GM21723 (cell line): Measurements from ENCODE around the gene ZNF219.
"Not testable (repeated sequence)": the region's sequence is repeated elsewhere in the genome, so short reads cannot be mapped to it uniquely, and the experiment has no call there.

Source experiments
- ATAC-seq: cut with Tn5 transposase; IDR thresholded peaks from one replicate; pipeline ENCODE4 v1.9.1; 2021; ENCODE audit warnings: mild to moderate bottlenecking, moderate library complexity; ENCODE audit not compliant: unreplicated experiment

Gene ZNF219

DNA sequence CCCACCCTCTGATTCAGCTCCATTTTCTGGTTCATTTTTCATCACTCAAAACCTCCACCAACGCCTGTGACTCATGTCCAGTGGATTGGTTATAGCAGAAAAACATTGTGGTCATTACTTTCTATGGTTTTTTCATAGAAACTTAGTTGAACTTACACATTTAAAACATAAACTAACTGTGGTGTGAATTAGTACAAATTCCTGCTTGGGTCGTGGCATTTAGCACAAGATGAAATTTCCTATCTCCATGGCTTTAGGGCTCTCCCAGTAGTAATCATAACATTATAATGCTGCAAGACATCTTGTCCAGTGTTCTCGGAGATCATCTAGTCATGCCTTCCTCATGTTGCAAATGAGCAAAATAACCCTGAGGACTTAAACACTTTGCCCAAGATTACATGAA lies 49.2 kb downstream of the ZNF219 start:
- no peak for ATAC-seq

DNA sequence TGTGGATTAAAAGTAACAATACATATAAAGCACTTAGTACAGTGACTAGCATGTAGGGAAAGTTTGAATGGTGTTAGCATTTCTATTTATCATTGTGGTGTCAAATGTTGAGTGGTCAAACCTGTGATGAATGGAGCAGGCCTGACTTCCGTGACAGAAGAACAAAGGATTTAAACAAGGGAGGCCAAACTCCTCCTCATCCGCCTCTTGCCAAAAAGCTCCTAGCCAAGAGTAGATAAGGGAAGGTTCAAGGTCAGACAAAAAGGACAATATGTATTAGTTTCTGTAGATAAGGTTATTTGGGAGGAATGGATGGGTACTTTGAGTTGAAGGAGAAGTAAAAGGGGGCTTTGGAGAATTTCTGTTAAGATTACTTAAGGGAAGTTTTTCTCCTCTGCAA lies 49.8 kb downstream of the ZNF219 start:
- ATAC-seq: no peak

DNA sequence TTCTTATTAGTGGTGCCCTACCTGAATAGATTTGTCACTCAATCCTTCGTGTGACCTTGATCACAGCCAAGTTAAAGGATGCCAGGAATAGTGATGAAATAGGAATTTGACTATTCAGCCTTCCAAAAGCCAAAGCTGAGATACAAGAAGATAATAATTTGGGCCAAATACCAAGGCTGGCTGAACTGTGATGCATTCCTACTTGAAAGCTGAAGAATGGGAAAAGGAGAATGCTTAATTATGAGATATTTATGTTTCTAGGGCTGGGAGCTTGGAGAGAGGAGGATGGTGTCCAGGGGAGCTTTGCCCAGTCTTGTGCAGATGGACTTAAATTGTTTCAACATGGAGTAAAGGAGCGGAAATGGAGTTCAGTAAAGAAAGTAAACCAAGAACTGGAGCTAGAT lies 51.1 kb downstream of the ZNF219 start:
- ATAC-seq: no peak

DNA sequence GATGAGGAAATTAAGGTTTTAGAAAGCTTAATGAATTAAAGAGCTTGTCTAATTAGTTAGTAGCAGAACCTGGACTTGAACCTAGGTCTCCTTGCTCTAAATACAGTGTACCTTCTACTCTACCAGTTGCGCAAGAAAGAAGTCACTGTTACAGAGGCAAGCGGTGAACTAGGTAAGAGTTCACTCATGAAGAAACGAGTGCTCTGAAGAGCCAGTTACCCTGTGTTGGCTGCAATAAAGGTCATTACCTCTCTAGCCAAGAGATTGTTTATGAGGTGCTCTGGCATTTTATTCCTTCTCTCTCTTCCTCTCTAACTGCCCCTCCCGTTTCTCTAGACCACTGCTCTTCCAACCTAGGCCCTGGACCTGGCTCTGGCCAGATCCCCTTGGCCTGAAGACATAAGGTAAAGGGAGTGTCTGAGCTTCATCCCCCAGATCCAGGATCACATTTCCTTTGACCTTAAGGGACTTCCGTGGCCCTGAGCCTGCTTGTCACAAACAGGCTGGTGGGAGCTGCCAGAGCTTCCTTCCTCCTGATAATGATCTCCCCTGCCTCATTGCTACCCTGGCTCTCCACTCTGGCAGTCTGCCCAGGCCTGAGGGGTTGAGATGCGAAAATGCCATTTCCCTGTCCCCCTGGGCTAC lies 54.4 kb downstream of the ZNF219 start:
- ATAC-seq: no peak

DNA sequence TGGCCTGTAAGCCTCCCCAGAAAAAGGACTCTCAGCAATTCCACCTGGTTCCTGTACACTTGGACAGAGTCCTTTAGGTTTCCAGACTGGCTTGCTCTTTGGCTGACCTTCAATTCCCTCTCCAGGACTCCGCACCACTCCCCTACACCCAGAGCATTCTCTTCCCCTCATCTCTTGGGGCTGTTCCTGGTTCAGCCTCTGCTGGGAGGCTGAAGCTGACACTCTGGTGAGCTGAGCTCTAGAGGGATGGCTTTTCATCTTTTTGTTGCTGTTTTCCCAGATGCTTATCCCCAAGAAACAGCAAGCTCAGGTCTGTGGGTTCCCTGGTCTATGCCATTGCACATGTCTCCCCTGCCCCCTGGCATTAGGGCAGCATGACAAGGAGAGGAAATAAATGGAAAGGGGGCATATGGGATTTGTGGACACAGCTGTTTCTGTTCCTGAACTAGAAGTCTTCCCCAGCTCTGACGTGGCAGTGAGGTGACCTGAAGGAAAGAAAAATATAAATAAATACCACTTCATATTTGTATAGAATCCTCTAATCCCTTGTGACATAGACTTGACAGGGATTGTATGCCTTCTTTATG lies 55.0 kb downstream of the ZNF219 start:
- ATAC-seq: no peak

DNA sequence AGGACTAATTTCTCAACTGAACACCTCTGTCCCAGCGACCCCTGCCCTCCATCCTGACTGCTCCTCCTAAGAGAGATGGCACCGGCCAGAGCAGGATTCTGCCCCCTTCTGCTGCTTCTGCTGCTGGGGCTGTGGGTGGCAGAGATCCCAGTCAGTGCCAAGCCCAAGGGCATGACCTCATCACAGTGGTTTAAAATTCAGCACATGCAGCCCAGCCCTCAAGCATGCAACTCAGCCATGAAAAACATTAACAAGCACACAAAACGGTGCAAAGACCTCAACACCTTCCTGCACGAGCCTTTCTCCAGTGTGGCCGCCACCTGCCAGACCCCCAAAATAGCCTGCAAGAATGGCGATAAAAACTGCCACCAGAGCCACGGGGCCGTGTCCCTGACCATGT lies 55.5 kb downstream of the ZNF219 start:
- no peak for ATAC-seq

DNA sequence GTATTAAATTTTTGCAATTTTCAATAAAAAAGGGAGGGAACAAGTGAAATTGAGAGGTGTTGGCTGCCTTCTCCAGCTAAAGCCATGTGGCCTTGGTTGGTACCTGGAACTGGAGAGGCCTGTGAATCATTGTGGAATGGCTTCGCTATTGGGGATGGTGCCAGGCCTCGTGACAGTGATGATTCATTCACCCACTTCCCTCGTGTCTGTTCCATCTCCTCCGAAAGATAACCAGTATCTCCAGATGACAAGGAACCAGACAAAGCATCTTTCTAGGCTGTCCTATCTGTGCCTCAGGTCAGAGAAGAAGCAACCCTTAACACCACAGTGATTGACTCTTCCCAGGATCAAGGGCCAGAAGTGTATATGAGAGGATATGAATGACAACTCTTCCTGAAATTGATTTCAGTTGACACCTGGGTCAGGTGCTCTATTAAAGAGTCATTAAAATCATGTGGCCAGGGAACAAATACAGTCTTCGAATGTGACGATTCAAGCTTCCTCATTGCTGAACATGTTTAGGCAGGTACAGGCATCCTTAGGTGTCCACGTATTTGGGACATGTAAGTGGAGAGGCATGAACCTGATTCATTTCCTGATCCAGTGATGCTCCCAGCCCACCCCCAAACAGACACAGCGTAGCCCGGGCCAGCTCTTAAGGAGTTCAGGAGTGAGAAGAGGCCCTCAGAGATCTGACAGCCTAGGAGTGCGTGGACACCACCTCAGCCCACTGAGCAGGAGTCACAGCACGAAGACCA lies 56.6 kb downstream of the ZNF219 start, which contains the start of gene RNASE7:
Gene RNASE7 (plus strand): TSS at position 687 of the 758 bp plus-strand sequence. CDS start 631 bp downstream, outside the sequence.
- ATAC-seq: no peak

DNA sequence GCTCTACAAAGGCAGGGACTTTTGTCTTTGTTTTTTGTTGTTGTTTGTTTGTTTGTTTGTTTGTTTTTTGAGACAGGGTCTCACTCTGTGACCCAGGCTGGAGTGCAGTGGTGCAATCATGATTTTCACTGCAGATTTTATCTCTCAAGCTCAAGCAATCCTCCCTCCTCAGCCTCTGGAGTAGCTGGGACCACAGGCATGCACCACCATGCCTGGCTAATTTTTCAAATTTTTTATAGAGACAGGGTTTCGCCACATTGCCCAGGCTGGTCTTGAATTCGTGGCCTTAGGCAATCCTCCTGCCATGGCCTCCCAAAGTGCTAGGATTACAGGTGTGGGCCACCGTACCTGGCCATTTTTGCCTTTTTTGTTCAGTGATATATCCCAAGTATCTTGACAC lies 57.5 kb downstream of the ZNF219 start:
- not testable (repeated sequence) for ATAC-seq

DNA sequence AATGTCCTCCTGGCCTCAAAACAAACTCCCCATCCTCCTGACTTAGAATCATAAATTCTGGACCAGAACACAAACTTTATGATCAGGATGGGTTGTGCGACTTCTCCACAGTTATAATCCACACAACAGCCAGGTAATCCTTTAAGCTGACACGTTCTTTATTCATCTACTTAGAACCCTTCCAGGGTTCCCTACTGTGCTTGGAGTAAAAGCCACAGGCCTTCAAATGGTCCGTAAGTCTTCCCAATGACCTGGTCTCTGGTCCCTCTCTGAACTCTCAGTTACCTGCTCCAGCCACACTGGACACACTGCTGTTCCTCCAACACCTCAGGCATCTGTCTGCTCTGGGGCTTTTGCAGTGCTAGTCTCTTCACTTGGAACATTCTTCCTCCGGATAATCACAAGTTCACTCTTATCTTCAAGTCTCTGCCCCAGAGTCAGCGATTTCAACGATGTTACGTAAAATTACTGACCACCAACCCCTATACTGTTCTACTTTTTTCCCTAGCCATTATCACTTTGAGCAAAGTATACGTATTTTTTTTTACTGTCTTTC lies 58.0 kb downstream of the ZNF219 start:
- no peak for ATAC-seq
